Measurements from ENCODE around the gene BABAM2.
A peak's percentile ranks its signal among the peaks of the same experiment; 100 is the strongest.

BABAM2 gene

GRCh38 chr2:28206762-28207161 is 316.2 kb downstream of the BABAM2 start:
- DNase-seq (ENCODE audit: low read depth) = no peak

- DNase-seq (ENCODE audit: low read depth) = no peak
Measured at GRCh38 chr2:28209261-28209691, 318.7 kb downstream of the BABAM2 start.

- no peak for DNase-seq (ENCODE audit: low read depth)
Measured at GRCh38 chr2:28209864-28210263, 319.3 kb downstream of the BABAM2 start.

- no peak for DNase-seq (ENCODE audit: low read depth)
Measured at GRCh38 chr2:28210535-28210934, 320.0 kb downstream of the BABAM2 start.

GRCh38 chr2:28216331-28216730 is 325.8 kb downstream of the BABAM2 start:
- DNase-seq (ENCODE audit: low read depth) = no peak

GRCh38 chr2:28217042-28217740 is 326.7 kb downstream of the BABAM2 start:
- DNase-seq (ENCODE audit: low read depth) = no peak

GRCh38 chr2:28219138-28219537 is 328.6 kb downstream of the BABAM2 start:
- DNase-seq (ENCODE audit: low read depth) = no peak

GRCh38 chr2:28219758-28220368 is 329.3 kb downstream of the BABAM2 start:
- no peak for DNase-seq (ENCODE audit: low read depth)

GRCh38 chr2:28224648-28225472 is 334.3 kb downstream of the BABAM2 start:
- peak; percentile 80 for DNase-seq (ENCODE audit: low read depth)

GRCh38 chr2:28225473-28226080 is 335.0 kb downstream of the BABAM2 start:
- DNase-seq (ENCODE audit: low read depth) = no peak

- no peak for DNase-seq (ENCODE audit: low read depth)
Measured at GRCh38 chr2:28226558-28226957, 336.0 kb downstream of the BABAM2 start.

GRCh38 chr2:28227498-28227897 is 337.0 kb downstream of the BABAM2 start:
- DNase-seq (ENCODE audit: low read depth) = no peak

GRCh38 chr2:28228434-28228995 is 338.0 kb downstream of the BABAM2 start:
- no peak for DNase-seq (ENCODE audit: low read depth)

GRCh38 chr2:28231110-28231631 is 340.6 kb downstream of the BABAM2 start:
- DNase-seq (ENCODE audit: low read depth) = no peak

GRCh38 chr2:28232295-28232694 is 341.8 kb downstream of the BABAM2 start:
- DNase-seq (ENCODE audit: low read depth) = no peak

GRCh38 chr2:28233164-28233676 is 342.7 kb downstream of the BABAM2 start:
- DNase-seq (ENCODE audit: low read depth) = no peak

- no peak for DNase-seq (ENCODE audit: low read depth)
Measured at GRCh38 chr2:28234807-28235206, 344.3 kb downstream of the BABAM2 start.

- DNase-seq (ENCODE audit: low read depth) = no peak
Measured at GRCh38 chr2:28239207-28239606, 348.7 kb downstream of the BABAM2 start.

- DNase-seq (ENCODE audit: low read depth) = no peak
Measured at GRCh38 chr2:28240937-28241336, 350.4 kb downstream of the BABAM2 start.

- DNase-seq (ENCODE audit: low read depth) = no peak
Measured at GRCh38 chr2:28247290-28247689, 356.8 kb downstream of the BABAM2 start.

GRCh38 chr2:28247734-28248133 is 357.2 kb downstream of the BABAM2 start:
- DNase-seq (ENCODE audit: low read depth) = no peak

GRCh38 chr2:28248511-28248910 is 358.0 kb downstream of the BABAM2 start:
- DNase-seq (ENCODE audit: low read depth) = no peak
